ENCODE results near the gene GPAT3. TPM values are rescaled to one million over a fixed set of nuclear protein-coding genes. Genes with fewer than 3 reads are reported as not detected.

GPAT3 gene
- total and polyA plus RNA-seq, 7 donors: 4.6 to 23.1 (median 13.0) TPM

DNA sequence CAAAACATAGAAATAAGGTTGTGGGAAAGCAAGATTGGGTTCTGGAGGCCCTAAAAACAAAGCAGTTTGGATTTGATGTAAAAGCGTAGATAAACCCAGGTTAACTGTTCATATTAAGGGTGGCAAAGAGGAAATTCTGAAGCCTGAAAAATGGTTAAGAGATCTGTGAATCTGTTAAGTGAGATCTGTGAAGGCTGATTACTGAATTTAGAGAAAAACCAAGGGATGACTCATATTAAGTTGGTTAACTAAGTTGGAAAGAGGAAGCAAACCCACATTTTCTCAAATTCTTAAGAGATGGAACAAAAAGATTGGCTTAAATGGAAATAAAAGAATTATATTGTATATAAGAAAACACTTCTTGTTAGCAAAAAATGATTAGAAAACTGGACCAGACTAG is 22.8 kb downstream of the GPAT3 start:
- peak overlapping the region in 2 of 4 donors; percentile 19 to 28 for H3K27ac ChIP-seq

DNA sequence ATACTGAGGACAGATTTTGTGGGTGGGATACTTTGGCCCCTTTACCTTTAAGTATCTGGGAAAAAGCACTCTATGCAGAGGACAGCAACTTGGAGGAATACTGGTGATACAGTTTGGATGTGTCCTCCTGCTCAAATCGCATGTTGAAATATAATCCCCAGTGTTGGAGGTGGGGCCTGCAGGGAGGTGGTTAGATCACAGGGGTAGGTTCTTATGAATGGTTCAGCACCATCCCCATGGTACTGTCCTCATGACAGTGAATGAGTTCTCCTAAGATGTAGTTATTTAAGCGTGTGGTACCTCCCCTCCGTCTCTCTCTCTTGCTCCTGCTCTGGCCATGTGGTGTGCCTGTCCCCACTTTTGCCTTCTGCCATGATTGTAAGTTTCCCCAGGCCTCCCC is 24.6 kb downstream of the GPAT3 start:
- Histone ChIP-seq H3K27me3 (no peaks in the 10 kb centered on the region), H3K9me3 (no peaks in the 10 kb centered on the region), H3K36me3 (no peaks in the 10 kb centered on the region), H3K27ac (no peak overlapping the region), H3K4me1 (peaks cover 0 to 23% (median 9%) of the 10 kb centered on the region in 4 donors), H3K4me3 (no peak overlapping the region)
- intact Hi-C loops (cut with DNase I): no loop called here
- DNase-seq: no peak
- WGBS, 2 donors: 93 to 96% methylated on average over 3 of the region's 3 CpGs
- no peak for TF ChIP-seq EP300 (IDR thresholded peaks at IDR 0.05)
- TF ChIP-seq POLR2AphosphoS5 (IDR thresholded peaks at IDR 0.05): no peak
- no peak for TF ChIP-seq POLR2A (IDR thresholded peaks at IDR 0.05)
- TF ChIP-seq, protein P1, sequence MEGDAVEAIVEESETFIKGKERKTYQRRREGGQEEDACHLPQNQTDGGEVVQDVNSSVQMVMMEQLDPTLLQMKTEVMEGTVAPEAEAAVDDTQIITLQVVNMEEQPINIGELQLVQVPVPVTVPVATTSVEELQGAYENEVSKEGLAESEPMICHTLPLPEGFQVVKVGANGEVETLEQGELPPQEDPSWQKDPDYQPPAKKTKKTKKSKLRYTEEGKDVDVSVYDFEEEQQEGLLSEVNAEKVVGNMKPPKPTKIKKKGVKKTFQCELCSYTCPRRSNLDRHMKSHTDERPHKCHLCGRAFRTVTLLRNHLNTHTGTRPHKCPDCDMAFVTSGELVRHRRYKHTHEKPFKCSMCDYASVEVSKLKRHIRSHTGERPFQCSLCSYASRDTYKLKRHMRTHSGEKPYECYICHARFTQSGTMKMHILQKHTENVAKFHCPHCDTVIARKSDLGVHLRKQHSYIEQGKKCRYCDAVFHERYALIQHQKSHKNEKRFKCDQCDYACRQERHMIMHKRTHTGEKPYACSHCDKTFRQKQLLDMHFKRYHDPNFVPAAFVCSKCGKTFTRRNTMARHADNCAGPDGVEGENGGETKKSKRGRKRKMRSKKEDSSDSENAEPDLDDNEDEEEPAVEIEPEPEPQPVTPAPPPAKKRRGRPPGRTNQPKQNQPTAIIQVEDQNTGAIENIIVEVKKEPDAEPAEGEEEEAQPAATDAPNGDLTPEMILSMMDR (IDR thresholded peaks at IDR 0.05): no peak

More for the DNA sequence above, 22.8 kb downstream of the GPAT3 start:
- WGBS, 2 donors: 68 to 88% methylated on average over 1 of the region's 1 CpG
- Histone ChIP-seq H3K4me1 (peaks cover 0 to 23% (median 9%) of the 10 kb centered on the region in 4 donors), H3K9me3 (no peaks in the 10 kb centered on the region), H3K36me3 (no peaks in the 10 kb centered on the region), H3K27me3 (no peaks in the 10 kb centered on the region), H3K4me3 (no peak overlapping the region)
- TF ChIP-seq POLR2AphosphoS5 (IDR thresholded peaks at IDR 0.05): no peak
- no peak for TF ChIP-seq EP300 (IDR thresholded peaks at IDR 0.05)
- TF ChIP-seq, protein P1 (IDR thresholded peaks at IDR 0.05): no peak
- TF ChIP-seq POLR2A (IDR thresholded peaks at IDR 0.05): no peak
- DNase-seq: no peak
- intact Hi-C loops (cut with DNase I): no loop called here

DNA sequence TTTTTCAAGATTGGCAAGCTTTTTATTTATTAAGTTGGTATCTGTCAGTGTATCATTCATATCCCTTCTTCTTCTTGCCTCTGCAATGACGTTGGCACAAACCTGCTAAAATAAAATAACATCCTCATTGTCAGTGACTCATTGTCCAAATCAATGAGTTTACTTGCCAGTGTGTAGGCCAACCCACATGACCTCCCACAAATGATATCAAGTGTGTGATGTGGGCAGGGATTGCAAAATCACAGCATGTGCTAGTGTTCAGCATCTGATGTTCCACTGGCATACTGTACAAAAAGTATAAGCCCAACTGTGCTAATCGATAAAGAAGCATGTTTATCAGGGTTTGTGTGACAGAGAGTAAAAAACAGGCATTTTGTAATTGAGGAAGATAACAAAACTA is 25.5 kb downstream of the GPAT3 start:
- H3K4me3 ChIP-seq: no peak overlapping the region
- H3K36me3 ChIP-seq: no peaks in the 10 kb centered on the region
- no peaks in the 10 kb centered on the region for H3K27me3 ChIP-seq
- H3K4me1 ChIP-seq: peaks cover 0 to 23% (median 9%) of the 10 kb centered on the region in 4 donors
- TF ChIP-seq POLR2AphosphoS5 (IDR thresholded peaks at IDR 0.05) (peak in 1 of 4 donors; percentile 16), POLR2A (IDR thresholded peaks at IDR 0.05) (no peak)
- 39 to 68% methylated on average over 2 of the region's 2 CpGs for WGBS, 2 donors
- intact Hi-C loops (cut with DNase I): no loop called here
- H3K27ac ChIP-seq: no peak overlapping the region
- H3K9me3 ChIP-seq: no peaks in the 10 kb centered on the region
- no peak for DNase-seq

DNA sequence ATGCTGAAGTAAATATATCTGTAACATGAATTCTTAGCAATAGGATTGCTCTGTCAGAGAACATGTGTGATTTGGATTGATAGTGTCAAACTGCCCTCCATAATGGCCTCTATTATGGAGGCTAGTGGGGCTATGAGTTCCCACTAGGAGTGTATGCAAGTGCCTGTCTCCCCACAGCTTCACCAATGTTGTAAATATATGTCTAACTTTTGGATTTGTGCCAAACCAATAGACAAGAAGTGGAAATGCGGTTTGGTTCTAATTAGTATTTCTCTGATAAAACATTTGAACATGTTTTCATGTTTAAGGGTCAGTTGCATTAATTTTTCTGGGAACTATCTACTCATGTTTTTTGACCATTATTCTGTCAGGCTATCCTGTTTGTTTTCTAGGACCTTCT is 28.1 kb downstream of the GPAT3 start:
- no peak for DNase-seq
- TF ChIP-seq POLR2A (IDR thresholded peaks at IDR 0.05): no peak
- WGBS, 2 donors: 83 to 90% methylated on average over 1 of the region's 1 CpG
- Histone ChIP-seq H3K36me3 (no peaks in the 10 kb centered on the region), H3K4me1 (peaks cover 0 to 12% (median 5%) of the 10 kb centered on the region in 4 donors), H3K27ac (no peak overlapping the region), H3K4me3 (no peak overlapping the region), H3K9me3 (no peaks in the 10 kb centered on the region), H3K27me3 (no peaks in the 10 kb centered on the region)
- intact Hi-C loops (cut with DNase I): no loop called here

DNA sequence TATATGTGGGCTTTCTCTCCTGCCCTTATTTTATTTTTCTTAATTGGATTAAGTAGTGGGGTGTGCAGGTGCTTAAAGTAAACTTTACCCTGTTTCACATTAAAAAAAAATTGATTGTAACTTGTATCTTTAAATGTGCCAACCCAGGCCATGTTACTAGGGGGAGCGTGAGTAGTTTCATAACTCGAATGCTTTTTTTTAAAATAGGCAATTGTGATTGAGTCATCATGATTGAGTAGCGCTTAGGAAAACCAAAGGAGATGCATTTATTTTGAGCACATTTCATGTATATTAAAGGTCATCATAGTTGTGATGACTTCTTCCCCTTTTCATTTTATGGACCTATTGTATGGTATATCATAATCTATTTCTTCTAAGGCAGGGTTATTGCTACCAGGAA is 32.2 kb downstream of the GPAT3 start:
- intact Hi-C loops (cut with DNase I): no loop called here
- no peak overlapping the region for H3K27ac ChIP-seq
- no peaks in the 10 kb centered on the region for H3K27me3 ChIP-seq
- WGBS, 2 donors: 71 to 77% methylated on average over 3 of the region's 3 CpGs
- H3K4me3 ChIP-seq: no peak overlapping the region
- no peak for DNase-seq
- no peaks in the 10 kb centered on the region for H3K4me1 ChIP-seq
- TF ChIP-seq, protein P1 (IDR thresholded peaks at IDR 0.05): no peak
- TF ChIP-seq POLR2AphosphoS5 (IDR thresholded peaks at IDR 0.05) (no peak), EP300 (IDR thresholded peaks at IDR 0.05) (no peak), POLR2A (IDR thresholded peaks at IDR 0.05) (no peak)
- no peaks in the 10 kb centered on the region for H3K9me3 ChIP-seq
- no peaks in the 10 kb centered on the region for H3K36me3 ChIP-seq

DNA sequence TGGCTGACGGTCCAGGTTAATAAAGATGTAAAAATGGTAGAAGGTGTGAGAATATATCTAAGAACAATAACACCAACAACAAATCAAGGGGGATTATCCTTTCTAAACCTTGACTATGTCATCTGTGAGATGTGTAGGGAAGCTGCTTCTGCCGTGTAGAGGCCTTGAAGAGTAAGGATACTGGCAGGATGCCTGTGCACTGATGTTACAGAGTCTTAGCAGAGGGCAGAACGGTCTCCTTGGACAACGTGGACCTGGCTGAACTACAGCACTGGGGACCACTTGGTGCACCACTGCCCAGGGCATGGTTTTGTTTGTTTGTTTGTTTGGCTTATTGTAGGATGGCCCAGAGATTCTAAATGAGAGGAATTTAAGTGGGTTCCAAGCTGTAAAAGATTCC is 33.5 kb downstream of the GPAT3 start:
- intact Hi-C loops (cut with DNase I): no loop called here
- Histone ChIP-seq H3K27me3 (no peaks in the 10 kb centered on the region), H3K36me3 (no peaks in the 10 kb centered on the region), H3K4me1 (no peaks in the 10 kb centered on the region), H3K27ac (no peak overlapping the region), H3K4me3 (no peak overlapping the region), H3K9me3 (no peaks in the 10 kb centered on the region)
- no peak for DNase-seq
- 82 to 84% methylated on average over 4 of the region's 4 CpGs for WGBS, 2 donors
- no peak for TF ChIP-seq EP300 (IDR thresholded peaks at IDR 0.05)
- TF ChIP-seq, protein P1 (IDR thresholded peaks at IDR 0.05): no peak
- no peak for TF ChIP-seq POLR2AphosphoS5 (IDR thresholded peaks at IDR 0.05)
